Measurements from ENCODE around the gene GEMIN4. TPM values are rescaled to one million over a fixed set of nuclear protein-coding genes. Genes with fewer than 3 reads are reported as not detected.
A peak's percentile ranks its signal among the peaks of the same experiment; 100 is the strongest.
"Not testable (repeated sequence)": the region's sequence is repeated elsewhere in the genome, so short reads cannot be mapped to it uniquely, and the experiment has no call there.

GEMIN4 gene
- total and polyA plus RNA-seq, 8 donors: 14.0 to 34.5 (median 31.7) TPM

DNA sequence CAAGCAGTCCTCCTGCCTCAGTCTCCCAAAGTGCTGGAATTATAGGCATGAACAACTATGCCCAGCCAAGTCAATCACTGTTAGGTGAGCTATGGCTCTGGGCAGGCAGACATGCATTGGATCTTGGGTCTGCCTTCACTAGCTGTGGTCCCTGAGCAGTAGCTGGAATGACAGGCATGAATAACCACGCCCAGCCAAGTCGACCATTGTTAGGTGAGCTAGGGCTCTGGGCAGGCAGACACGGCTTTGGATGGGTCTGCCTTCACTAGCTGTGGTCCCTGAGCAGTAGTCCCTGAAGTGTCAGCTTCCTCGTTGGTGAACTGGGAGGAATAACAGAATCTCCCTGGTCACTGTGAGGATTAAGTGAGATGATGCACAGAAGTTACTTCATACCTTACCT lies 36.5 kb upstream of the GEMIN4 start:
- Histone ChIP-seq H3K4me3 (no peak overlapping the region), H3K9me3 (no peaks in the 10 kb centered on the region), H3K27me3 (no peaks in the 10 kb centered on the region), H3K4me1 (peaks cover 0 to 14% of the 10 kb centered on the region in 2 donors), H3K27ac (no peak overlapping the region), H3K36me3 (peaks cover 0 to 71% of the 10 kb centered on the region in 2 donors)
- ATAC-seq: no peak
- no peak for TF ChIP-seq CTCF (IDR thresholded peaks at IDR 0.05)
- DNase-seq: no peak
- intact Hi-C loops (cut with DNase I): no loop called here

- TF ChIP-seq CTCF (IDR thresholded peaks at IDR 0.05): no peak
- Histone ChIP-seq H3K27ac (no peak overlapping the region), H3K4me1 (peaks cover 5 to 22% of the 10 kb centered on the region in 2 donors), H3K4me3 (no peak overlapping the region), H3K27me3 (no peaks in the 10 kb centered on the region), H3K9me3 (no peaks in the 10 kb centered on the region), H3K36me3 (peaks cover 0 to 69% of the 10 kb centered on the region in 2 donors)
- DNase-seq: no peak
- no peak for ATAC-seq
- intact Hi-C loops (cut with DNase I): no loop called here
These were observed 35.7 kb upstream of the GEMIN4 start for GRCh38 chr17:787641-788221.

DNA sequence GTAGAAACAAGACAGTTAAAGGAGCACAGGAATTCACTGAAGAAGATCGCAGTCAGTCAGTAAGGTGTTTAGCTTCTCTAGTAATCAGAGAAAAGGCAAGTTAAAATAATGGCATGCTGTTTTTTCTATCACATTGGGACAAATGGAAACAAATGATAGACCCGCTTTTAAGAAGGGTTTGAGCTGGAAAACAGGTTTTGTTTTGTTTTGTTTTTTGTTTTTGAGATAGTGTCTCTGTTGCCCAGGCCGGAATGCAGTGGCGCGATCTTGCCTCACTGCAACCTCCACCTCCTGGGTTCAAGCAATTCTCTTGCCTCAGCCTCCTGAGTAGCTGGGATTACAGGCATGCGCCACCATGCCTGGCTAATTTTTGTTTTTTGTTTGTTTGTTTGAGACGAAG lies 33.8 kb upstream of the GEMIN4 start:
- intact Hi-C loops (cut with DNase I); ATAC-seq; H3K9me3 ChIP-seq; DNase-seq; H3K4me3 ChIP-seq; H3K27me3 ChIP-seq; H3K27ac ChIP-seq: not testable (repeated sequence)
- Histone ChIP-seq H3K4me1 (peaks cover 8 to 35% of the 10 kb centered on the region in 2 donors), H3K36me3 (peaks cover 0 to 53% of the 10 kb centered on the region in 2 donors)

GRCh38 chr17:784143-784542 lies 32.1 kb upstream of the GEMIN4 start:
- intact Hi-C loops (cut with DNase I): no loop called here
- no peak for ATAC-seq
- Histone ChIP-seq H3K27ac (no peak overlapping the region), H3K9me3 (no peaks in the 10 kb centered on the region), H3K4me3 (no peak overlapping the region), H3K4me1 (peaks cover 8 to 35% of the 10 kb centered on the region in 2 donors), H3K36me3 (peaks cover 0 to 40% of the 10 kb centered on the region in 2 donors), H3K27me3 (no peaks in the 10 kb centered on the region)
- no peak for DNase-seq
- no peak for TF ChIP-seq CTCF (IDR thresholded peaks at IDR 0.05)

DNA sequence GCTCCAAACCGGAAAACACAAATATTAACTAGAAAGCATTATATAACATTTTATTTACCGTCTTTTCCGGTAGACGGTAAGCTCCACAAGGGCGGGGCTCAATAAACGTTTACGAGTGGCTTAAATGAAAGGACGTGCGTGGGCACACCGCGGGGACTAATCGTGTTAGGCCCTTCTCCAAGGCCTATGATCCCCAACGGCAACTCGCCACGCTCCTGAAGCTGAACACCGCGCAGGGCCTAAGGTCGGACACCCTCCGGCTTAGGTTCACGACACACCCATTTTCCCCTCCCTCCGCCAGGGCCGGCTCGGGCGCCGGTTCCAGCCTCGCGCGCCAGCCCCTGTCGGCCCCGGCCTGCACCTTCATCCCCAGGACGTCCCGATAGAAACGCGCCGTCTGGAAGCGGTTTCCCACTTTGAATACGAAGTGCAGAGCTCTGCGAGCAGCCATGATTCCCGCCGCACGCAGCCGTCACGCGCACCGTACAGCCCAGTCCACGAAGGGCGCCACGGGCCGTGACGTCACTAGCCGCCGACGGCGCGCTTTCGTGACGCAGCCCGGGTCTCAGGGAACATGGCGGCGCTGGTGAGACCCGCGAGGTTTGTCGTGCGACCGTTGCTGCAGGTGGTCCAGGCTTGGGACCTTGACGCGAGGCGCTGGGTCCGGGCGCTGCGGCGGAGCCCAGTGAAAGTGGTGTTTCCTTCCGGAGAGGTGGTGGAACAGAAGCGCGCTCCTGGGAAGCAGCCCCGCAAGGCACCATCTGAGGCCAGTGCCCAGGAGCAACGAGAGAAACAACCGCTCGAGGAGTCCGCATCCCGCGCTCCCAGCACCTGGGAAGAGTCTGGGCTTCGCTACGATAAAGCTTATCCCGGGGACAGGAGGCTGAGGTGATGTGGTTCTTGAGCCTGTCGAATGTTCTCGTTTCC lies 30.0 kb upstream of the GEMIN4 start, which contains the start of the genes GLOD4 and MRM3:
GLOD4 (minus strand) TSS at position 476 of the 927 bp plus-strand sequence; CDS start at position 451, 25 bp downstream.
MRM3 (plus strand) TSS at position 549 of the 927 bp plus-strand sequence; CDS start at position 575, 26 bp downstream.
- Histone ChIP-seq H3K4me1 (peaks cover 8 to 35% of the 10 kb centered on the region in 2 donors), H3K4me3 (peak within 1 kb of the TSS; percentile 65 to 97), H3K27me3 (no peaks in the 10 kb centered on the region), H3K9me3 (no peaks in the 10 kb centered on the region), H3K27ac (peak within 1 kb of the TSS; percentile 66 to 84), H3K36me3 (peaks cover 0 to 37% of the 10 kb centered on the region in 2 donors)
- DNase-seq: peak; percentile 90 to 98 (median 94)
- ATAC-seq: peak; percentile 97
- intact Hi-C loops (cut with DNase I): no loop called here
- no peak for TF ChIP-seq CTCF (IDR thresholded peaks at IDR 0.05)
